DOHH2 (cell line): ENCODE data around the gene TMEM190.
A peak's percentile ranks its signal among the peaks of the same experiment; 100 is the strongest.

Experiments used
- H3F3A ChIP-seq: fragments of 200-600 bp; sonication (generic), shearing (Covaris generic); 2 replicates; pipeline ENCODE4 v1.6.0; 2016; ENCODE audit warnings: antibody characterized with exemption, mild to moderate bottlenecking; ENCODE audit not compliant: control insufficient read depth, insufficient read depth
- H3K27ac ChIP-seq: fragments of 200-600 bp; sonication (generic); 2 replicates; pipeline ENCODE4 v1.5.1; 2014; ENCODE audit warnings: low read depth, mild to moderate bottlenecking, low read length, moderate library complexity
- H3K27me3 ChIP-seq: fragments of 200-600 bp; sonication (generic); 2 replicates; pipeline ENCODE4 v1.6.1; 2014; ENCODE audit warnings: mild to moderate bottlenecking, low read length, mixed read lengths; ENCODE audit not compliant: control insufficient read depth
- H3K36me3 ChIP-seq: fragments of 200-600 bp; sonication (generic); 2 replicates; pipeline ENCODE4 v1.6.1; 2014; ENCODE audit warnings: mild to moderate bottlenecking, low read length, moderate library complexity, mixed read lengths; ENCODE audit not compliant: control insufficient read depth
- H3K4me1 ChIP-seq: fragments of 200-600 bp; sonication (generic); 2 replicates; pipeline ENCODE4 v1.6.1; 2014; ENCODE audit warnings: mild to moderate bottlenecking, low read length, mixed read lengths; ENCODE audit not compliant: control insufficient read depth
- H3K4me2 ChIP-seq: fragments of 200-600 bp; sonication (generic); 2 replicates; pipeline ENCODE4 v1.6.0; 2014; ENCODE audit warnings: mild to moderate bottlenecking, low read length, moderate library complexity
- H3K4me3 ChIP-seq: fragments of 200-600 bp; sonication (generic); 2 replicates; pipeline ENCODE4 v1.5.1; 2014; ENCODE audit warnings: mild to moderate bottlenecking, low read length, mixed read lengths
- H3K79me2 ChIP-seq: fragments of 200-600 bp; sonication (generic); 2 replicates; pipeline ENCODE4 v1.6.1; 2014; ENCODE audit warnings: mild to moderate bottlenecking, low read length, mixed read lengths; ENCODE audit not compliant: control insufficient read depth
- H3K9me2 ChIP-seq: fragments of 200-600 bp; sonication (generic); replicated peaks from 2 replicates; pipeline ENCODE4 v1.6.1; 2014; ENCODE audit warnings: mild to moderate bottlenecking, low read length, mixed read lengths; ENCODE audit not compliant: control insufficient read depth
- H3K9me3 ChIP-seq: fragments of 200-600 bp; sonication (generic); 2 replicates; pipeline ENCODE4 v1.6.1; 2014; ENCODE audit warnings: antibody characterized with exemption, low read length, mixed read lengths; ENCODE audit not compliant: control insufficient read depth, insufficient read depth
- H4K20me1 ChIP-seq: fragments of 200-600 bp; sonication (generic); 2 replicates; pipeline ENCODE4 v1.6.0; 2014; ENCODE audit warnings: low read depth, mild to moderate bottlenecking, antibody characterized with exemption, low read length, moderate library complexity; ENCODE audit not compliant: control insufficient read depth, insufficient read depth
- EZH2phosphoT487 ChIP-seq: fragments of 200-600 bp; sonication (generic); IDR thresholded peaks from 2 replicates; pipeline ENCODE4 v1.6.1; 2017; ENCODE audit warnings: borderline replicate concordance, mild to moderate bottlenecking, antibody characterized with exemption, low read length, moderate library complexity, mixed read lengths
- TF ChIP-seq, protein P1 (sequence below): fragments of 200-600 bp; sonication (generic); IDR thresholded peaks from one replicate; pipeline ENCODE4 v1.5.1; 2014; ENCODE audit warnings: antibody characterized with exemption, mild to moderate bottlenecking, low read depth, low read length; ENCODE audit not compliant: poor library complexity, severe bottlenecking

TMEM190 gene

GRCh38 chr19:55377356-55378131 is 918 bp downstream of the TMEM190 start:
- Histone ChIP-seq H3K4me3 (no peak overlapping the region), H3F3A (peaks cover 3% of the 10 kb centered on the region; the same call in 1 of the 2 replicates), H3K4me1 (peaks cover 9% of the 10 kb centered on the region), H3K79me2 (peaks cover 12% of the 10 kb centered on the region), H4K20me1 (no peaks in the 10 kb centered on the region), H3K9me2 (no peaks in the 10 kb centered on the region), H3K4me2 (no peak overlapping the region), H3K27me3 (peaks cover 22% of the 10 kb centered on the region), H3K36me3 (no peaks in the 10 kb centered on the region; the same call in 1 of the 2 replicates), H3K27ac (no peak overlapping the region), H3K9me3 (no peaks in the 10 kb centered on the region)
- no peak for TF ChIP-seq EZH2phosphoT487
- TF ChIP-seq, protein P1, sequence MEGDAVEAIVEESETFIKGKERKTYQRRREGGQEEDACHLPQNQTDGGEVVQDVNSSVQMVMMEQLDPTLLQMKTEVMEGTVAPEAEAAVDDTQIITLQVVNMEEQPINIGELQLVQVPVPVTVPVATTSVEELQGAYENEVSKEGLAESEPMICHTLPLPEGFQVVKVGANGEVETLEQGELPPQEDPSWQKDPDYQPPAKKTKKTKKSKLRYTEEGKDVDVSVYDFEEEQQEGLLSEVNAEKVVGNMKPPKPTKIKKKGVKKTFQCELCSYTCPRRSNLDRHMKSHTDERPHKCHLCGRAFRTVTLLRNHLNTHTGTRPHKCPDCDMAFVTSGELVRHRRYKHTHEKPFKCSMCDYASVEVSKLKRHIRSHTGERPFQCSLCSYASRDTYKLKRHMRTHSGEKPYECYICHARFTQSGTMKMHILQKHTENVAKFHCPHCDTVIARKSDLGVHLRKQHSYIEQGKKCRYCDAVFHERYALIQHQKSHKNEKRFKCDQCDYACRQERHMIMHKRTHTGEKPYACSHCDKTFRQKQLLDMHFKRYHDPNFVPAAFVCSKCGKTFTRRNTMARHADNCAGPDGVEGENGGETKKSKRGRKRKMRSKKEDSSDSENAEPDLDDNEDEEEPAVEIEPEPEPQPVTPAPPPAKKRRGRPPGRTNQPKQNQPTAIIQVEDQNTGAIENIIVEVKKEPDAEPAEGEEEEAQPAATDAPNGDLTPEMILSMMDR, result no peak

DNA sequence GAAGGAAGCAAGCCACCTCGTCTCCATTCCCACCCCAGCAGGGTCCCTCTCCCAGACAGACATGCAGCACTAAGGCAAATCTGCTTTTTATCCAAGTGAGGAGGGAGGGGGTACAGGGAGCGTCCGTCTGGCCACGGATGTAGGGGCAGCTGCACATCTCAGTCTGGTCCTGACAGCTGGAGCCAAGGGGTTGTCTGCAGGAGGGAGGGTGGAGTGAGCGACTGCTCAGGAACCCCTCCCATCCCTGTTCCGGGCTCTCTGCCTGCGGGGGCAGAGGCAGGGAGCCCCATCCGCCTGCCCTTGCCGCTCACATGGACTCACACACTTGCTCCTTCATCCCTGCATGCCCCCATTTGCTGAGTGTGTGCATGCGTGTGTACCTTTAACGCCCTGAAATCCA is 2.5 kb downstream of the TMEM190 start:
- peaks cover 3% of the 10 kb centered on the region; the same call in 1 of the 2 replicates for H3F3A ChIP-seq
- H3K9me3 ChIP-seq, result no peaks in the 10 kb centered on the region
- H3K4me1 ChIP-seq, result peaks cover 19% of the 10 kb centered on the region
- H3K4me3 ChIP-seq, result no peak overlapping the region
- no peak overlapping the region for H3K27ac ChIP-seq
- H3K4me2 ChIP-seq, result no peak overlapping the region
- H3K27me3 ChIP-seq, result peaks cover 6% of the 10 kb centered on the region
- TF ChIP-seq EZH2phosphoT487, result no peak
- TF ChIP-seq, protein P1, result no peak
- peaks cover 22% of the 10 kb centered on the region for H3K79me2 ChIP-seq
- no peaks in the 10 kb centered on the region; the same call in none of the 2 replicates for H3K36me3 ChIP-seq
- no peaks in the 10 kb centered on the region for H4K20me1 ChIP-seq
- no peaks in the 10 kb centered on the region for H3K9me2 ChIP-seq

DNA sequence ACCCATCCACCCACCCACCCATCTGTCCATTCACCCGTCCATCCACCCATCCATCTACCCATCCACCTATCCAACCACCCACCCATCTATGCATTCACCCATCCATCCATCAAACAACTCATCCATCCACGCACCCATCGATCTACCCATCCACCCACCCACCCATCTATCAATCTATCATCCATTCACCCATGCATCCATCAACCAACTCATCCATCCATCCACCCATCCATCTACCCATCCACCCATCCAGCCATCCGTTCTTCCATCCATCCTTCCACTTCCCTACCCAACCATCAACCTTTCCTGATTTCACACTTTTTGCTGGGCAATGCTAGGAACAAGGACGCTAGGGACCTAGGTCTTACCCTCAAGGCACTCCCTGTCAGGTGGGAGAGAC is 5.4 kb downstream of the TMEM190 start:
- no peak for TF ChIP-seq EZH2phosphoT487
- TF ChIP-seq, protein P1, result no peak
- H3K27ac ChIP-seq, result no peak overlapping the region
- H4K20me1 ChIP-seq, result peaks cover 12% of the 10 kb centered on the region
- H3K4me2 ChIP-seq, result peak overlapping the region; percentile 87
- H3K4me1 ChIP-seq, result peaks cover 32% of the 10 kb centered on the region
- peaks cover 24% of the 10 kb centered on the region for H3F3A ChIP-seq
- H3K4me3 ChIP-seq, result peak overlapping the region; percentile 2; the same call in 1 of the 2 replicates
- H3K79me2 ChIP-seq, result peaks cover 43% of the 10 kb centered on the region
- H3K9me3 ChIP-seq, result no peaks in the 10 kb centered on the region
- H3K9me2 ChIP-seq, result no peaks in the 10 kb centered on the region
- H3K36me3 ChIP-seq, result peaks cover 21% of the 10 kb centered on the region
- H3K27me3 ChIP-seq, result peaks cover 3% of the 10 kb centered on the region; the same call in 1 of the 2 replicates
